ENCODE results near the gene HSPA12B.

GRCh38 chr20:3701061-3701998, 31.2 kb upstream of the HSPA12B start:
- TF ChIP-seq POLR2A (IDR thresholded peaks at IDR 0.05; ENCODE audit: control extremely low read depth in 1 of 2, low read depth in 2 of 2, low read length in 2 of 2) (no peak), NRF1 (IDR thresholded peaks at IDR 0.05; ENCODE audit: low read depth, low read length) (no peak), EZH2 (IDR thresholded peaks at IDR 0.05; ENCODE audit: low read depth, low read length, severe bottlenecking) (no peak), PHF8 (conservative IDR thresholded peaks at IDR 0.05; ENCODE audit: low read depth, low read length) (no peak), CTCF (IDR thresholded peaks at IDR 0.05; ENCODE audit: control extremely low read depth in 1 of 3, insufficient read depth in 1 of 3, low read depth in 1 of 3, low read length in 3 of 3) (no peak)

All from H1 (cell line).